ENCODE results near the gene HTT. TPM values are rescaled to one million over a fixed set of nuclear protein-coding genes. Genes with fewer than 3 reads are reported as not detected.

HTT gene
- total RNA-seq, 1 experiment from 2014 or later: 64.4 TPM

DNA sequence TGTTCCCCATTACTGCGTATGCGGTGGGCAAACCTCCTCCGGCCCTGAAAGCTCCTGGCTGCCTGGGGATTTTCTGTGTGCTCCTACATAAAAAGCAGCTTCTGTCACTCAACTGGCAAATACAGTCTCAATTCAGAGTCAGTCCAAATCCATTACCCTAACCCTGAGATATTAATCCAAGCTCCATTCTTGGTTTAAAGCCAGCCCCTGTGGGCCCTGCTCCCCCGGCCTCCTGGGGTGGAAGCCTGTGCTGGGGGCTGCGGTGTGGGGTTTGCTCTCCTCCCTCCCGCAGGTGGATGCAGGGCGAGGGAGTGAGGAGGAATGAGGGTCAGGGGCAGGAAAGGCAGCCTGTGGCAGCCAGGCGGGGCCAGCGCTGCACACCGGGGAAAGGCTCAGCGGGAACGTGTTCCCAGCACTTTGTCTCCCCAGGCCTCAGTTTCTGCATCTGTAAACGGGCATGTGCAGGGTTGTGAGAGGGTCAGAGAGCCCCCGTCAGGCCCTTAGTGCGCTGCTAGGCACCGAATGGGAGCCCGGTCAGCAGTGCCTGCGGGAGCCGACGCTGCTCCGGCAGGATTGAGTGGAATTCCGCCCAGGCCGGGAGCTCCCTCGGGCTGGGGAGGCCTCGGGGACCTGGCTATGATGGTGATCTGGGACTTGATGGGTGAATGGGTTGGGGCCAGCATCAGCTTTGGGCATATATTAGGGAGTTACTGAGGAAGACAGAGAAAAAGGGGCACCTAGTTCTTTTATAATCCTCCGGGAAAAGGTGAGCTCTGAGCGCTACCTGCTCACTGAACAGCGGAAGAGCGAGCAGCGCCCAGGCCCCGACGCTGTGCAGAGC lies 212.1 kb downstream of the HTT start:
- Histone ChIP-seq H3K79me1 (ENCODE audit: insufficient read depth, low read depth, low read length, poor library complexity, severe bottlenecking) (no peaks in the 10 kb centered on the region), H2BK20ac (ENCODE audit: low read depth, low read length, poor library complexity, severe bottlenecking) (no peak overlapping the region), H4K5ac (ENCODE audit: insufficient read length, low read depth, low read length) (no peak overlapping the region), H4K91ac (ENCODE audit: insufficient read length, low read depth, low read length) (no peak overlapping the region), H3K9ac (ENCODE audit: extremely low read depth, insufficient read length, low read length) (no peak overlapping the region), H4K8ac (replicated peaks; ENCODE audit: insufficient read length, low read depth, low read length) (no peak overlapping the region), H3K23ac (ENCODE audit: insufficient read length, low read depth, low read length) (no peak overlapping the region), H3K79me2 (ENCODE audit: insufficient read depth, low read length) (no peaks in the 10 kb centered on the region), H3K9me3 (ENCODE audit: control insufficient read depth, low read depth, low read length) (no peaks in the 10 kb centered on the region), H3T11ph (ENCODE audit: low read length) (no peak overlapping the region), H3K14ac (ENCODE audit: insufficient read depth, low read length) (no peak overlapping the region), H2AK5ac (ENCODE audit: insufficient read length, low read length) (no peak overlapping the region), H3K18ac (ENCODE audit: insufficient read length, low read depth, low read length) (no peak overlapping the region), H2AFZ (ENCODE audit: low read length) (no peak overlapping the region), H3K27ac (ENCODE audit: insufficient read length, low read depth, low read length) (no peak overlapping the region), H3K27me3 (ENCODE audit: insufficient read depth, low read length) (no peaks in the 10 kb centered on the region), H3K4me2 (ENCODE audit: insufficient read depth, insufficient read length, low read length) (no peak overlapping the region), H2BK120ac (ENCODE audit: low read depth, low read length, poor library complexity, severe bottlenecking) (no peak overlapping the region), H2BK5ac (ENCODE audit: insufficient read length, low read length) (no peak overlapping the region), H2BK12ac (ENCODE audit: insufficient read length, low read depth, low read length) (no peak overlapping the region), H4K20me1 (ENCODE audit: control insufficient read depth, insufficient read depth, insufficient read length) (no peaks in the 10 kb centered on the region), H3K4ac (ENCODE audit: low read depth, low read length) (no peak overlapping the region), H2BK15ac (ENCODE audit: low read depth, low read length) (no peak overlapping the region), H3K56ac (ENCODE audit: insufficient read length, low read depth, low read length) (no peak overlapping the region), H3K23me2 (ENCODE audit: insufficient read length, low read depth, low read length, poor library complexity, severe bottlenecking) (peaks cover 3% of the 10 kb centered on the region), H3K4me1 (ENCODE audit: insufficient read depth, low read length) (no peaks in the 10 kb centered on the region)
- DNase-seq: peak; percentile 24
- peaks cover 46% of the 10 kb centered on the region for H3K27me3 Mint-ChIP-seq (ENCODE audit: low read depth)
- H3K4me1 Mint-ChIP-seq: peaks cover 3 to 10% of the 10 kb centered on the region in 2 experiments
- H3K36me3 Mint-ChIP-seq (ENCODE audit: insufficient read depth in 1 of 3, low read depth in 3 of 3): peaks cover 0 to 4% (median 3%) of the 10 kb centered on the region in 3 experiments; a peak in 3 of 7 replicates
- no peak overlapping the region for H3K4me3 Mint-ChIP-seq
- H3K27ac Mint-ChIP-seq: no peak overlapping the region; a peak in 1 of 7 replicates
- H3K9me3 Mint-ChIP-seq: peaks cover 11 to 12% of the 10 kb centered on the region in 2 experiments; a peak in 4 of 5 replicates
- no CpG with 5 or more reads among the region's 32 CpGs for WGBS (ENCODE audit: extremely low coverage, insufficient read length, low lambda C conversion rate)
- TF ChIP-seq, protein P1, sequence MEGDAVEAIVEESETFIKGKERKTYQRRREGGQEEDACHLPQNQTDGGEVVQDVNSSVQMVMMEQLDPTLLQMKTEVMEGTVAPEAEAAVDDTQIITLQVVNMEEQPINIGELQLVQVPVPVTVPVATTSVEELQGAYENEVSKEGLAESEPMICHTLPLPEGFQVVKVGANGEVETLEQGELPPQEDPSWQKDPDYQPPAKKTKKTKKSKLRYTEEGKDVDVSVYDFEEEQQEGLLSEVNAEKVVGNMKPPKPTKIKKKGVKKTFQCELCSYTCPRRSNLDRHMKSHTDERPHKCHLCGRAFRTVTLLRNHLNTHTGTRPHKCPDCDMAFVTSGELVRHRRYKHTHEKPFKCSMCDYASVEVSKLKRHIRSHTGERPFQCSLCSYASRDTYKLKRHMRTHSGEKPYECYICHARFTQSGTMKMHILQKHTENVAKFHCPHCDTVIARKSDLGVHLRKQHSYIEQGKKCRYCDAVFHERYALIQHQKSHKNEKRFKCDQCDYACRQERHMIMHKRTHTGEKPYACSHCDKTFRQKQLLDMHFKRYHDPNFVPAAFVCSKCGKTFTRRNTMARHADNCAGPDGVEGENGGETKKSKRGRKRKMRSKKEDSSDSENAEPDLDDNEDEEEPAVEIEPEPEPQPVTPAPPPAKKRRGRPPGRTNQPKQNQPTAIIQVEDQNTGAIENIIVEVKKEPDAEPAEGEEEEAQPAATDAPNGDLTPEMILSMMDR (conservative IDR thresholded peaks at IDR 0.05): no peak
